H1 (cell line): Measurements from ENCODE around the gene BLNK. TPM values are rescaled to one million over a fixed set of nuclear protein-coding genes. Genes with fewer than 3 reads are reported as not detected.

Experiments
- CTCF ChIA-PET: fragments of 300-600 bp; sonication (Branson Sonifier 250); formaldehyde crosslinking; loops from one replicate; lab custom pipeline; 2021; ENCODE audit not compliant: partially characterized antibody; lab: Charles Lee
- POLR2A ChIA-PET: fragments of 300-600 bp; sonication (Branson Sonifier 250); formaldehyde crosslinking; loops from one replicate; lab custom pipeline; 2021; ENCODE audit warnings: inconsistent platforms; ENCODE audit not compliant: partially characterized antibody; lab: Charles Lee
- DNase-seq, 2 experiments: peaks; one replicate each; pipeline versions ENCODE4 v3.0.0 to v3.0.0-alpha.2; 2010 to 2022; ENCODE audit warnings: low spot score in 2 of 2, low read depth in 1 of 2, mixed read lengths in 1 of 2
- FAIRE-seq: peaks from 2 replicates; lab custom pipeline; 2011; peaks lifted over from hg19 to GRCh38; lab: Jason Lieb, UNC
- H2AFZ ChIP-seq: 2 replicates; pipeline ENCODE4 v1.8.1; 2012; ENCODE audit warnings: low read length, inconsistent platforms
- H2AK5ac ChIP-seq: 2 replicates; pipeline ENCODE4 v1.6.1; 2013; ENCODE audit warnings: low read depth, low read length
- H2BK120ac ChIP-seq: replicated peaks from 2 replicates; pipeline ENCODE3; 2013; ENCODE audit warnings: low read depth, low read length, inconsistent platforms
- H2BK12ac ChIP-seq: 2 replicates; pipeline ENCODE4 v1.6.1; 2013; ENCODE audit warnings: low read depth, low read length
- H2BK15ac ChIP-seq: 2 replicates; pipeline ENCODE4 v1.6.1; 2013; ENCODE audit warnings: low read length
- H2BK20ac ChIP-seq: 2 replicates; pipeline ENCODE4 v1.6.1; 2013; ENCODE audit warnings: low read length
- H2BK5ac ChIP-seq: 2 replicates; pipeline ENCODE4 v1.6.1; 2013; ENCODE audit warnings: low read depth, low read length
- H3K14ac ChIP-seq: 2 replicates; pipeline ENCODE4 v1.6.1; 2013; ENCODE audit warnings: inconsistent platforms; ENCODE audit not compliant: insufficient read length
- H3K18ac ChIP-seq: 2 replicates; pipeline ENCODE4 v1.6.1; 2013; ENCODE audit warnings: low read length; ENCODE audit errors: extremely low read depth
- H3K23ac ChIP-seq: 2 replicates; pipeline ENCODE4 v1.6.1; 2013; ENCODE audit warnings: inconsistent platforms; ENCODE audit not compliant: insufficient read length
- H3K23me2 ChIP-seq: 2 replicates; pipeline ENCODE4 v1.6.1; 2013; ENCODE audit warnings: low read depth, low read length
- H3K27ac ChIP-seq: 2 replicates; pipeline ENCODE4 v1.6.1; 2011; ENCODE audit warnings: low read depth, low read length, inconsistent platforms
- H3K27me3 ChIP-seq, 4 experiments: replicated peaks in 1 of 4; 1 replicate in 1 of 4; 2 replicates in 3 of 4; pipeline versions ENCODE4 v1.6.1 to v1.8.1; 2011 to 2013; ENCODE audit warnings: low read length in 3 of 4, mild to moderate bottlenecking in 3 of 4, inconsistent platforms in 2 of 4, mixed read lengths in 2 of 4, moderate library complexity in 1 of 4; ENCODE audit not compliant: control insufficient read depth in 3 of 4, insufficient read depth in 3 of 4; ENCODE audit errors: extremely low read depth in 1 of 4
- H3K36me3 ChIP-seq, 4 experiments: 2 replicates each; pipeline versions ENCODE4 v1.6.1 to v1.8.1; 2011 to 2013; ENCODE audit warnings: mild to moderate bottlenecking in 4 of 4, low read length in 3 of 4, moderate library complexity in 2 of 4, control low read depth in 1 of 4, inconsistent platforms in 1 of 4; ENCODE audit not compliant: insufficient read depth in 4 of 4, control insufficient read depth in 2 of 4
- H3K4ac ChIP-seq: replicated peaks from 2 replicates; pipeline ENCODE3; 2013; ENCODE audit warnings: low read length, low read depth, mixed read lengths, inconsistent platforms; ENCODE audit not compliant: insufficient read length
- H3K4me1 ChIP-seq, 4 experiments: replicated peaks in 1 of 4; 1 replicate in 1 of 4; 2 replicates in 3 of 4; pipeline versions ENCODE4 v1.6.1 to v1.8.1; 2011 to 2013; ENCODE audit warnings: low read length in 3 of 4, inconsistent platforms in 2 of 4, mixed read lengths in 1 of 4; ENCODE audit not compliant: insufficient read depth in 4 of 4, control insufficient read depth in 3 of 4
- H3K4me2 ChIP-seq, 2 experiments: 2 replicates each; pipeline versions ENCODE4 v1.6.1 to v1.8.1; 2011 to 2013; ENCODE audit warnings: low read depth in 2 of 2, low read length in 2 of 2, control low read depth in 1 of 2, inconsistent platforms in 1 of 2, mild to moderate bottlenecking in 1 of 2; ENCODE audit not compliant: insufficient read depth in 1 of 2
- H3K4me3 ChIP-seq, 4 experiments: fragments of 200-600, 300-600 bp in 1 of 4; sonication (generic), shearing (Covaris generic), sonication (Bioruptor Twin) in 1 of 4; 2 replicates each; pipeline versions ENCODE4 v1.5.1 to v1.8.1; 2011 to 2016; ENCODE audit warnings: low read length in 4 of 4, low read depth in 3 of 4, control low read depth in 2 of 4, inconsistent platforms in 2 of 4, mild to moderate bottlenecking in 2 of 4, mixed read lengths in 1 of 4, moderate library complexity in 1 of 4; ENCODE audit not compliant: insufficient read depth in 2 of 4; ENCODE audit errors: extremely low read depth in 1 of 4
- H3K56ac ChIP-seq: replicated peaks from 2 replicates; pipeline ENCODE3; 2013; ENCODE audit warnings: low read depth, mild to moderate bottlenecking, mixed read lengths, low read length, inconsistent platforms; ENCODE audit not compliant: insufficient read length
- H3K79me1 ChIP-seq: 2 replicates; pipeline ENCODE4 v1.6.1; 2013; ENCODE audit warnings: low read depth, low read length, control low read depth
- H3K79me2 ChIP-seq, 2 experiments: 2 replicates each; pipeline versions ENCODE4 v1.6.1 to v1.8.1; 2012 to 2013; ENCODE audit warnings: low read length in 2 of 2, mild to moderate bottlenecking in 2 of 2, inconsistent platforms in 1 of 2; ENCODE audit not compliant: insufficient read depth in 2 of 2, control insufficient read depth in 1 of 2
- H3K9ac ChIP-seq, 4 experiments: replicated peaks in 1 of 4; 1 replicate in 1 of 4; 2 replicates in 3 of 4; pipeline versions ENCODE4 v1.6.1 to v1.8.1; 2011 to 2013; ENCODE audit warnings: low read depth in 3 of 4, low read length in 3 of 4, control low read depth in 2 of 4, mild to moderate bottlenecking in 2 of 4, moderate library complexity in 2 of 4, inconsistent platforms in 1 of 4; ENCODE audit errors: extremely low read depth in 1 of 4
- H3K9me3 ChIP-seq, 2 experiments: 2 replicates each; pipeline versions ENCODE4 v1.6.1 to v1.8.1; 2012 to 2013; ENCODE audit warnings: mild to moderate bottlenecking in 2 of 2, moderate library complexity in 2 of 2, control low read depth in 1 of 2, inconsistent platforms in 1 of 2, low read depth in 1 of 2, low read length in 1 of 2, mixed read lengths in 1 of 2; ENCODE audit not compliant: insufficient read depth in 2 of 2
- H4K20me1 ChIP-seq, 2 experiments: replicated peaks in 1 of 2; 2 replicates each; pipeline versions ENCODE3 to v1.8.1; 2011 to 2013; ENCODE audit warnings: inconsistent platforms in 2 of 2, low read length in 2 of 2, mild to moderate bottlenecking in 1 of 2; ENCODE audit not compliant: insufficient read depth in 2 of 2, control insufficient read depth in 1 of 2
- H4K5ac ChIP-seq: 2 replicates; pipeline ENCODE4 v1.6.1; 2013; ENCODE audit warnings: low read length, low read depth, mixed read lengths, inconsistent platforms; ENCODE audit not compliant: insufficient read length
- H4K8ac ChIP-seq: 2 replicates; pipeline ENCODE4 v1.8.0; 2013; ENCODE audit warnings: mild to moderate bottlenecking, moderate library complexity, low read length, inconsistent platforms; ENCODE audit not compliant: insufficient read depth; ENCODE audit errors: extremely low read depth
- H4K91ac ChIP-seq: replicated peaks from 2 replicates; pipeline ENCODE3; 2013; ENCODE audit warnings: low read length, mixed read lengths, inconsistent platforms; ENCODE audit not compliant: insufficient read length
- BACH1 ChIP-seq: IDR thresholded peaks from 2 replicates; pipeline ENCODE4 v1.6.1; 2012; ENCODE audit warnings: low read length, improper control_type of control experiment
- POLR2AphosphoS5 ChIP-seq: IDR thresholded peaks from 2 replicates; pipeline ENCODE4 v1.6.1; 2011; ENCODE audit warnings: low read depth, low read length
- SAP30 ChIP-seq: fragments of 300-600 bp; sonication (generic); IDR thresholded peaks from 2 replicates; pipeline ENCODE4 v1.7.1; 2012; ENCODE audit warnings: low read length, moderate library complexity, mild to moderate bottlenecking, inconsistent platforms; ENCODE audit not compliant: insufficient read depth, insufficient replicate concordance
- SP2 ChIP-seq: IDR thresholded peaks from 2 replicates; pipeline ENCODE4 v1.6.1; 2012; ENCODE audit warnings: mild to moderate bottlenecking, low read length, inconsistent platforms
- WGBS, 2 experiments: shearing (Covaris generic) in 1 of 2; methylation state at CpG; one replicate each; pipeline versions ENCODE4 v1.1.6 to v1.1.7; 2013 to 2015; ENCODE audit warnings: low lambda C conversion rate in 2 of 2, mixed read lengths in 2 of 2, inconsistent platforms in 1 of 2, low coverage in 1 of 2, missing lambda C conversion rate in 1 of 2; ENCODE audit not compliant: insufficient replicate concordance in 2 of 2, insufficient coverage in 1 of 2, insufficient read length in 1 of 2; ENCODE audit errors: extremely low coverage in 1 of 2, missing lambda C conversion rate in 1 of 2; 5-methylcytosine and 5-hydroxymethylcytosine counted together
- polyA plus RNA-seq, 7 experiments: library from polyadenylated mRNA; depleted of rRNA in 3 of 7; stranded (reverse) in 5 of 7; unstranded in 2 of 7; fragments of >200 nt in 5 of 7; fragments of 200-250 nt in 2 of 7; gene quantifications; 1 replicate in 5 of 7; 2 replicates in 1 of 7; 4 replicates in 1 of 7; pipeline versions ENCODE4 v1.2.1 to v1.2.3, GENCODE V29; 2011 to 2013; ENCODE audit warnings: missing spikeins in 2 of 7, mixed read lengths in 2 of 7
- total RNA-seq: library from RNA; stranded (reverse); fragmentation: NEBNext Ultra II Directional; extraction: Animal tissue kit (Norgen Biotek cat#: 25700); gene quantifications from 2 replicates; pipeline ENCODE4 v1.2.1, GENCODE V29; 2021

BLNK gene
- total and polyA plus RNA-seq, 2 of the 8 experiments (the other 6 are each of a cell fraction or from before 2014, with no cell fraction given), result not detected

DNA sequence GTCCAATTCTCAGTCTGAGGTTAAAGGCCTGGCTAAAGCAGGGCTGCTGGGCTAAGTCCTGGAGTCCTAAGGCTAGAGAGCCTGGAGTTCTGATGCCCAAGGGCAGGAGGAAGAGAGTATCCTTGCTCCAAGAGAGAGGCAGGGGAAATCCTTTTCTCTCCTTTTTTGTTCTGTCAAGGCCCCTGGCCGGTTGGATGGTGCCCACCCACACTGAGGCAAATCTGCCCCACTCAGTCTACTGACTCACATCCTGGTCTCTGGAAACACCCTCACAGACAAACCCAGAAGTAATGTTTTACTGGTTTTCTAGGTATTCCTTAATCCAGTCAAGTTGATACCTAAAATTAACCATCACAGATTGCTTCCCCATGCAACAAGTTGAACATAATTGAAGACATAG is 118.3 kb downstream of the BLNK start:
- no peak for TF ChIP-seq POLR2AphosphoS5
- TF ChIP-seq BACH1, result no peak
- no peak for TF ChIP-seq SAP30
- TF ChIP-seq SP2, result no peak
- TF ChIP-seq, all 59 proteins: peak for 0
- Histone ChIP-seq H3K4me1 (no peaks in the 10 kb centered on the region), H3K18ac (no peak overlapping the region), H3K4ac (no peak overlapping the region), H2BK5ac (no peak overlapping the region), H3K79me2 (0 out of 4 replicates have a peak, but pooled peaks cover 0 to 5% of the 10 kb centered on the region in 2 experiments), H2AK5ac (no peak overlapping the region), H3K9ac (no peak overlapping the region), H4K20me1 (no peaks in the 10 kb centered on the region), H2BK12ac (no peak overlapping the region), H3K56ac (no peak overlapping the region), H3K23ac (no peak overlapping the region), H3K14ac (no peak overlapping the region), H3K4me3 (no peak overlapping the region), H3K79me1 (no peaks in the 10 kb centered on the region; the same call in 1 of the 2 replicates), H3K9me3 (no peaks in the 10 kb centered on the region), H2AFZ (no peak overlapping the region), H3K23me2 (no peaks in the 10 kb centered on the region), H2BK20ac (no peak overlapping the region), H2BK120ac (no peak overlapping the region), H4K91ac (no peak overlapping the region), H3K36me3 (peaks cover 0 to 52% (median 28%) of the 10 kb centered on the region in 4 experiments; a peak in 6 of 8 replicates), H2BK15ac (no peak overlapping the region), H3K27me3 (no peaks in the 10 kb centered on the region), H4K8ac (no peak overlapping the region), H4K5ac (no peak overlapping the region), H3K27ac (no peak overlapping the region), H3K4me2 (no peak overlapping the region)
- FAIRE-seq (no peak), DNase-seq (no peak)
- ChIA-PET POLR2A (interaction anchor here (3.6 kb wide), 1 partner anchor 23 kb away, joined by 20 read pairs; the partner anchor contains the start of gene ZNF518A), CTCF (no interaction called here)
- 88% methylated on average over 1 of the region's 1 CpG; no CpG with 5 or more reads in 1 of the 2 experiments for WGBS, 2 experiments
